GM10248 (cell line): Measurements from ENCODE around the gene KCNMA1.

ENCODE experiments used
- CTCF ChIA-PET: fragments of 300-600 bp; sonication (Branson Sonifier 250); formaldehyde crosslinking; extraction: SDS; loops from one replicate; lab custom pipeline; 2021; ENCODE audit warnings: antibody characterized with exemption; lab: Yijun Ruan, JAX
- POLR2A ChIA-PET: fragments of 350-650 bp; sonication (Branson Sonifier 250); formaldehyde crosslinking; extraction: SDS; loops from one replicate; lab custom pipeline; 2020; ENCODE audit warnings: antibody characterized with exemption; lab: Yijun Ruan, JAX
- DNase-seq: peaks from one replicate; pipeline ENCODE4 v3.0.0; 2012; ENCODE audit errors: extremely low spot score
- TF ChIP-seq, protein P1 (sequence below): IDR thresholded peaks from 2 replicates; pipeline ENCODE4 v1.5.1; 2012; ENCODE audit warnings: mild to moderate bottlenecking, low read depth; ENCODE audit errors: extremely low read depth, missing control alignments, control extremely low read depth

Gene KCNMA1

DNA sequence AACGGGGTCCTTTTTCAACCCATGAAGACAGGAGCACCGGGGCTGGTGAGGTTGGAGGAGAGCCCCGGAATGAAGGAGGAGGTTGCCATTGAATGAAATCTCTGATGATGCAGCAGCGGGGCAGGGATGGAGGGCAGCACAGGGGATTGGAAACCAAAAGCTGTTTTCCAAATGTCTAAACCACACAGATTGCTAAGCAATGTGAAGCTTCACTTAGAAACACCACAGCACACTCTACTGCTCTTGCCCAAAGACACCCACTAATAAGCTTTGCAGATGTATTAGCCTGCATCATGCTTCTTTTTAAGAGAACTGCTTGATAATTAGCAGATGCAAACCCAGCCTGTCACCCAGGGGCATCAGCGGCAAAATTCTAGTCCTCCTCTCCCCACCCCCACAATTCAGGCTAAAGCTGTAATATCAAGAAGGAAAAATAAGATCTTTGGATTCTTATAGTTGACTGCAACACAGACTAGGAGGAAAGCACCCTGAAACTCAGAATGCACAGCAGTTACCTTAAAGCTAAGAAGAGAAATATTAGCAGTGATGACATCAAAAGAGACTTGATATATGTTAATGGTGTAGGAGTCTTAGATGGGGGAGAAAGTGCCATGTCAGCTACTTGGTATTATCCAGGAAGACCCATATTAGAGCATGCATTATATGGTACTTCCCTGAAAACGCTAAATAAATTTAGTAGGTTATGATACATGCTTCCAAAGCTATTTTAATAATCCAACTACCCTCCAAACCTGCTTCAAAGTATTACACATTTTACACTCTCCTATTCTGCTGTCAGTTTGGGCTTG lies 666.7 kb downstream of the KCNMA1 start:
- POLR2A ChIA-PET: no interaction called here
- TF ChIP-seq, protein P1, sequence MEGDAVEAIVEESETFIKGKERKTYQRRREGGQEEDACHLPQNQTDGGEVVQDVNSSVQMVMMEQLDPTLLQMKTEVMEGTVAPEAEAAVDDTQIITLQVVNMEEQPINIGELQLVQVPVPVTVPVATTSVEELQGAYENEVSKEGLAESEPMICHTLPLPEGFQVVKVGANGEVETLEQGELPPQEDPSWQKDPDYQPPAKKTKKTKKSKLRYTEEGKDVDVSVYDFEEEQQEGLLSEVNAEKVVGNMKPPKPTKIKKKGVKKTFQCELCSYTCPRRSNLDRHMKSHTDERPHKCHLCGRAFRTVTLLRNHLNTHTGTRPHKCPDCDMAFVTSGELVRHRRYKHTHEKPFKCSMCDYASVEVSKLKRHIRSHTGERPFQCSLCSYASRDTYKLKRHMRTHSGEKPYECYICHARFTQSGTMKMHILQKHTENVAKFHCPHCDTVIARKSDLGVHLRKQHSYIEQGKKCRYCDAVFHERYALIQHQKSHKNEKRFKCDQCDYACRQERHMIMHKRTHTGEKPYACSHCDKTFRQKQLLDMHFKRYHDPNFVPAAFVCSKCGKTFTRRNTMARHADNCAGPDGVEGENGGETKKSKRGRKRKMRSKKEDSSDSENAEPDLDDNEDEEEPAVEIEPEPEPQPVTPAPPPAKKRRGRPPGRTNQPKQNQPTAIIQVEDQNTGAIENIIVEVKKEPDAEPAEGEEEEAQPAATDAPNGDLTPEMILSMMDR: no peak
- CTCF ChIA-PET: interaction anchor here (0.7 to 1.8 kb wide), 6 partner anchors 13 to 34 kb away, joined by 3 to 6 read pairs (median 3); no protein-coding TSS in a partner anchor
- no peak for DNase-seq

DNA sequence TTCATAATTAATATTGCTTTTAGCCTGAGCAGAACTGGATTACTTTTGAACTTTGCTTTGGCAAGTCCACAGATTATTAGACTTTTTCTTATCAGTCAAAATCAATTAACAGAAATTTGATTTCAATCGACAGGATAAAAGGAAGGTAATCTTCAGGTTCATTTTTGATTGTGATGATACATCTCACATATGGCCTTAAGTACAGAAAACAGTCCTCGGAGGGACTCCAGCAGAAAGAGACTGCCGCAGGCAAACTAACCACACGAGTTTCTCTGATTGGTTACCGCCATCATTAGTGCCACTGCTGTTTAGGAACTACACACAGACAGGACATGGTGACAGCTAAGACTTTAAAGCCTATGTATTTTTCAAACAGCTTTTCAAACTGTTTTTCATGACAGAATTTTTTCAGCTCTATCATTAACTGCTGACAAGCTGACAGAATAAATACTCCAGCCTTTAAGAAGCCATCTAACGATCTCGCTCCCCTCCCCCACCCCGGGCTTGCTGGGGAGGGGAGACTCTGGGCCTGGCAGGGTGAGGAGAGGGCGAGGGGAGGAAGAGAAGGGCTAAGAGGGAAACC lies 668.2 kb downstream of the KCNMA1 start:
- DNase-seq: no peak
- ChIA-PET CTCF (no interaction called here), POLR2A (no interaction called here)
- TF ChIP-seq, protein P1: no peak

DNA sequence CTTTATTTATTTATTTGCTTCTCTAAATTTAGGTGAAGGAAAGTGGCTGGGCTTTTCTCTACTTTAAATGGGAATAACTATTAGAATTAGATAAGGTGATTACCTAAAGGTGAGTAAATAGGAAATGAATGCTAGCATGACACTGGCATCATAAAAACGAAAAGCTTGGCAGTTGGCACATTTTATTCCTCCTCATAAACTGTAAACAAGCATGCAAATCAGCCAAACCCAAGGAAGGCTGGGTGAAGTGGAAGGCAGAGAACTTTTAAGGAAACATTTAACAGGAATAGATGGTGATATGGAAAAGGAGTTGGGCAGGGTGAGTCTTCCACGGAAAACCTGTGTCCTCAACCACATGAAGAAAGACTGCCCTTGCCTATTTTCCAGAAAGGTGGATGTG lies 669.1 kb downstream of the KCNMA1 start:
- CTCF ChIA-PET: interaction anchor here (1.6 kb wide), 1 partner anchor 25 kb away, joined by 4 read pairs; no protein-coding TSS in a partner anchor
- no peak for DNase-seq
- TF ChIP-seq, protein P1: no peak
- POLR2A ChIA-PET: no interaction called here

DNA sequence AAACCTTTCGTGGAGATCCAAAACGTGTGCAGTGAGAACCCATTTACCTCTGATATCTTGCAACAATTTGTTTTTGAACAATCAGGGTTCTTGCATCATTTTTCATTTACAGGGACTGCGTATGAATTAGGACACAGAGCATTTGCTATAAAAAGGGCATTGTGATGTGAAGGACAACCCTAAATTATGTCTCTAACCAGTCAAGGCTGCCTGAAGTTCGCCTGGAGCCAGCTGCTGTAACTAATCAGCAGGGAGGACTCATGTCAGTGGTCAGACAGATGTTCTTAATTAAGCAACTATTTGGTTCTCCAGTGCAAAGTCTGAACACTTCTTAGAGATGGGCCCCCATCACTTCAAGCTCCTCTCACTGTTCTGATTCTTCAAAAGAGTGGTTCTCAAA lies 674.8 kb downstream of the KCNMA1 start:
- ChIA-PET POLR2A (no interaction called here), CTCF (no interaction called here)
- TF ChIP-seq, protein P1: no peak

DNA sequence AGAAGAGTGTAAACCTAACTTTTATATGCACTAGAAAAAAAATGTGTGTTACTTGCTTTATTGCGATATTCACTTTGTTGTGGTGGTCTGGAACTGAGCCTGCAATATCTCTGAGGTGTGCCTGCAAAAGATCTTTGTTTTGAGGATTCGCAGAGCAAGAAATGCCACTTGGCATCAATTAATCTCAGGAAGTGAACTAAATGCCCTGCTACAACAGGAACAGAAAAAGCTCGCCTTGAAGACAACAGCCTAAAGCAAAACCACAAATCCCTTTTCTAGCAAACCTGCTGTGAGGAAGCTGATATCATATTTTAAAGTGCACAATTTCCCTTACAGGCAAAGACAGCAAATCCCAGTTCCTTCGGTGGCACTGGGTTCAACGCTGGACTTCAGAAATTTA lies 675.8 kb downstream of the KCNMA1 start:
- no peak for DNase-seq
- TF ChIP-seq, protein P1: no peak
- POLR2A ChIA-PET: no interaction called here
- CTCF ChIA-PET: no interaction called here

More for the DNA sequence above, 674.8 kb downstream of the KCNMA1 start:
- no peak for DNase-seq

DNA sequence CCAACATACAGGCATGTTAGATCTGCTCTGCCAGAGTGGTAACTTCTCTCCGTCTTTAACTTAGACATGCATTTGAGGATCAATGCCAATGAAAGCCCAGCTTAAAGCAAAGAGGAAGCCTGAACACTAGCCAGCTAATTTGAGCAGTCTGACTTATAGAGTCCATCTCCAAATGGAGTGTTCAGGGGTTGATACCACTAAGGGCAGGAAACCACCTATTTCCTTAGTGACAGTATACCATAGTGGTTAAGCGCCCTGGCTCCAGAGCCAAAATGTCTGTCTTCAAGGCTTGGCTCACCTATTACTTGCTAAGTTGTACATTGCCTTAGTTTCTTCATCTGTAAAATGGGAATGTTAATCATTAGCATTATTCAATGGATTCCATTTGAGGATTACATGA lies 678.5 kb downstream of the KCNMA1 start:
- ChIA-PET POLR2A (no interaction called here), CTCF (interaction anchor here (1.0 to 1.5 kb wide), 2 partner anchors 19 to 26 kb away, joined by 3 to 4 read pairs; no protein-coding TSS in a partner anchor)
- DNase-seq: no peak
- TF ChIP-seq, protein P1: no peak
